CD14-positive monocyte (primary cell): ENCODE data around the gene GRIN2A. TPM values are rescaled to one million over a fixed set of nuclear protein-coding genes. Genes with fewer than 3 reads are reported as not detected.

Experiments used
- DNase-seq, 3 donors: peaks; one replicate each; pipeline ENCODE4 v3.0.0-alpha.2; 2011 to 2022
- H2AFZ ChIP-seq: 2 replicates; pipeline ENCODE4 v1.6.0; 2012; ENCODE audit warnings: mild to moderate bottlenecking, low read depth, low read length, inconsistent platforms; ENCODE audit not compliant: insufficient read depth, poor library complexity, severe bottlenecking
- H3K27ac ChIP-seq, 2 donors: 1 replicate in 1 of 2; 2 replicates in 1 of 2; pipeline ENCODE4 v1.5.1; 2012 to 2013; ENCODE audit warnings: low read length in 2 of 2, control low read depth in 1 of 2, inconsistent platforms in 1 of 2, low read depth in 1 of 2, mild to moderate bottlenecking in 1 of 2
- H3K27me3 ChIP-seq, 2 donors: one replicate each; pipeline versions ENCODE4 v1.6.0 to v1.6.1; 2011 to 2013; ENCODE audit warnings: low read length in 2 of 2; ENCODE audit not compliant: control insufficient read depth in 2 of 2, insufficient read depth in 2 of 2
- H3K36me3 ChIP-seq, 2 donors: replicated peaks in 1 of 2; 1 replicate in 1 of 2; 2 replicates in 1 of 2; pipeline versions ENCODE4 v1.5.1 to v1.6.1; 2012 to 2013; ENCODE audit warnings: low read length in 2 of 2, control low read depth in 1 of 2, inconsistent platforms in 1 of 2, mild to moderate bottlenecking in 1 of 2; ENCODE audit not compliant: insufficient read depth in 2 of 2, control insufficient read depth in 1 of 2
- H3K4me1 ChIP-seq, 2 donors: 1 replicate in 1 of 2; 2 replicates in 1 of 2; pipeline versions ENCODE4 v1.5.1 to v1.6.1; 2012 to 2013; ENCODE audit warnings: low read length in 2 of 2, control low read depth in 1 of 2, inconsistent platforms in 1 of 2, mild to moderate bottlenecking in 1 of 2, moderate library complexity in 1 of 2; ENCODE audit not compliant: insufficient read depth in 2 of 2, control insufficient read depth in 1 of 2
- H3K4me2 ChIP-seq: replicated peaks from 2 replicates; pipeline ENCODE3; 2012; ENCODE audit warnings: low read length, moderate library complexity, mild to moderate bottlenecking; ENCODE audit not compliant: poor library complexity, severe bottlenecking; ENCODE audit errors: extremely low read depth
- H3K4me3 ChIP-seq, 3 experiments: fragments of 200-600 bp in 1 of 3; sonication (generic) in 1 of 3; replicated peaks in 1 of 3; 1 replicate in 2 of 3; 2 replicates in 1 of 3; pipeline ENCODE4 v1.5.1; 2011 to 2013; ENCODE audit warnings: low read length in 3 of 3, mild to moderate bottlenecking in 3 of 3, control low read depth in 2 of 3, low read depth in 2 of 3, inconsistent platforms in 1 of 3, moderate library complexity in 1 of 3
- H3K79me2 ChIP-seq: 2 replicates; pipeline ENCODE4 v1.6.0; 2012; ENCODE audit warnings: mild to moderate bottlenecking, control low read depth, inconsistent platforms, low read length, moderate library complexity; ENCODE audit not compliant: insufficient read depth
- H3K9ac ChIP-seq: 2 replicates; pipeline ENCODE4 v1.6.0; 2017; ENCODE audit warnings: low read length, mild to moderate bottlenecking; ENCODE audit not compliant: insufficient read depth, poor library complexity, severe bottlenecking
- H3K9me3 ChIP-seq, 2 donors: replicated peaks in 1 of 2; 1 replicate in 1 of 2; 2 replicates in 1 of 2; pipeline versions ENCODE4 v1.5.1 to v1.6.1; 2012 to 2013; ENCODE audit warnings: low read length in 2 of 2, control low read depth in 1 of 2; ENCODE audit not compliant: control insufficient read depth in 1 of 2, insufficient read depth in 1 of 2
- H4K20me1 ChIP-seq: 2 replicates; pipeline ENCODE4 v1.6.0; 2012; ENCODE audit warnings: mild to moderate bottlenecking, low read length, control low read depth, moderate library complexity; ENCODE audit not compliant: insufficient read depth
- H3K27ac Mint-ChIP-seq, 7 donors: one replicate each; pipeline ENCODE4 v1.8.0; 2020; ENCODE audit warnings: mild to moderate bottlenecking in 7 of 7, mixed read lengths in 7 of 7, moderate library complexity in 6 of 7, inconsistent platforms in 2 of 7
- H3K27me3 Mint-ChIP-seq, 3 donors: one replicate each; pipeline ENCODE4 v1.8.0; 2021 to 2022; ENCODE audit warnings: low read depth in 3 of 3, mild to moderate bottlenecking in 3 of 3, mixed read lengths in 3 of 3, moderate library complexity in 3 of 3, inconsistent platforms in 1 of 3
- H3K36me3 Mint-ChIP-seq, 2 donors: one replicate each; pipeline ENCODE4 v1.8.0; 2020; ENCODE audit warnings: mixed read lengths in 2 of 2, inconsistent platforms in 1 of 2, mild to moderate bottlenecking in 1 of 2
- H3K4me1 Mint-ChIP-seq: one replicate; pipeline ENCODE4 v1.8.0; 2020; ENCODE audit warnings: mild to moderate bottlenecking, mixed read lengths
- H3K4me3 Mint-ChIP-seq, 2 donors: one replicate each; pipeline ENCODE4 v1.8.0; 2020; ENCODE audit warnings: mild to moderate bottlenecking in 2 of 2, mixed read lengths in 2 of 2, moderate library complexity in 1 of 2
- H3K9me3 Mint-ChIP-seq, 7 donors: one replicate each; pipeline ENCODE4 v1.8.0; 2020 to 2022; ENCODE audit warnings: mixed read lengths in 7 of 7, mild to moderate bottlenecking in 6 of 7, moderate library complexity in 6 of 7, inconsistent platforms in 2 of 7
- CTCF ChIP-seq: fragments of 200-600 bp; IDR thresholded peaks from one replicate; pipeline ENCODE4 v1.8.0; 2022; ENCODE audit warnings: antibody characterized with exemption, mild to moderate bottlenecking
- WGBS: methylation state at CpG from one replicate; pipeline ENCODE4 v1.1.5; 2013; ENCODE audit warnings: missing lambda C conversion rate; ENCODE audit not compliant: insufficient coverage; 5-methylcytosine and 5-hydroxymethylcytosine counted together
- intact Hi-C, 2 donors: fragments of 100-400 bp; cut with micrococcal nuclease; formaldehyde crosslinking; loops; one replicate each; pipeline versions ENCODE4 v1.15.0 to v1.15.1; 2023
- polyA plus RNA-seq, 3 donors: library from polyadenylated mRNA; depleted of rRNA in 1 of 3; unstranded in 2 of 3; stranded (reverse) in 1 of 3; fragments of 300-500 nt in 2 of 3; fragments of >200 nt in 1 of 3; fragmentation: Illumina TruSeq in 2 of 3; gene quantifications; 1 replicate in 2 of 3; 2 replicates in 1 of 3; pipeline ENCODE4 v1.2.3, GENCODE V29; 2012 to 2021

GRIN2A gene
- polyA plus RNA-seq, 3 donors: not detected

- Histone ChIP-seq H3K36me3 (no peaks in the 10 kb centered on the region), H3K27ac (no peak overlapping the region), H3K79me2 (no peaks in the 10 kb centered on the region), H3K4me2 (no peak overlapping the region), H2AFZ (no peak overlapping the region), H3K9me3 (no peaks in the 10 kb centered on the region), H4K20me1 (no peaks in the 10 kb centered on the region), H3K4me3 (no peak overlapping the region), H3K27me3 (no peaks in the 10 kb centered on the region), H3K4me1 (no peaks in the 10 kb centered on the region), H3K9ac (no peak overlapping the region)
- DNase-seq: no peak
- Mint-ChIP-seq H3K27ac (no peak overlapping the region), H3K4me1 (no peaks in the 10 kb centered on the region), H3K27me3 (peaks cover 0 to 2% (median 1%) of the 10 kb centered on the region in 3 donors), H3K9me3 (peaks cover 0 to 5% (median 2%) of the 10 kb centered on the region in 7 donors), H3K4me3 (no peak overlapping the region), H3K36me3 (no peaks in the 10 kb centered on the region)
- intact Hi-C loops: no loop called here
- TF ChIP-seq CTCF: no peak
- 86% methylated on average over 1 of the region's 2 CpGs for WGBS
These were observed 114.4 kb downstream of the GRIN2A start for GRCh38 chr16:10067835-10068234.

DNA sequence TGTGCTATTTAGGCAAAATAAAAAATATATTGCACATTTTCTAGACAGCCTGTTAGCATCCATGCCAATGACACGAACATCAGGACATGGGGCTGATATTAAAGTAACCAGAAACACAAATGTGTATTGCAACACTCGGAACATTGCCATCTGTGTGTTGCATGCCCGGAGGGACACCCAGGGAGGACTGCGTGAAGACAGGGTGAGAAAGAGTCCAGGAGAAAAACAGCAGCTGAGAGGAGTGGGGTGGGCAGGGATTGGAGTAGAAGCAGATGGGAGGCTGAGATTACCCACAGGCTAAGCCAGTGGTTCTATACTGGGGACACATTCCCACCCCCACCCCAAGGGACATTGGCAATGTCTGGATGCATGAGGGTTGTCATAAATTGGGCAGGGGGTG lies 114.8 kb downstream of the GRIN2A start:
- 64% methylated on average over 4 of the region's 4 CpGs for WGBS
- peaks cover 0 to 2% (median 1%) of the 10 kb centered on the region in 3 donors for H3K27me3 Mint-ChIP-seq

More for the DNA sequence above, 114.8 kb downstream of the GRIN2A start:
- DNase-seq: no peak
- Mint-ChIP-seq H3K9me3 (peaks cover 0 to 5% (median 2%) of the 10 kb centered on the region in 7 donors), H3K4me3 (no peak overlapping the region), H3K4me1 (no peaks in the 10 kb centered on the region), H3K27ac (no peak overlapping the region), H3K36me3 (no peaks in the 10 kb centered on the region)
- Histone ChIP-seq H3K9me3 (no peaks in the 10 kb centered on the region), H3K27me3 (no peaks in the 10 kb centered on the region), H3K4me2 (no peak overlapping the region), H3K36me3 (no peaks in the 10 kb centered on the region), H2AFZ (no peak overlapping the region), H4K20me1 (no peaks in the 10 kb centered on the region), H3K79me2 (no peaks in the 10 kb centered on the region), H3K4me1 (no peaks in the 10 kb centered on the region), H3K27ac (no peak overlapping the region), H3K4me3 (no peak overlapping the region), H3K9ac (no peak overlapping the region)
- no peak for TF ChIP-seq CTCF
- intact Hi-C loops: no loop called here
